ENCODE data around the gene TENM4.

- TF ChIP-seq, protein P1, sequence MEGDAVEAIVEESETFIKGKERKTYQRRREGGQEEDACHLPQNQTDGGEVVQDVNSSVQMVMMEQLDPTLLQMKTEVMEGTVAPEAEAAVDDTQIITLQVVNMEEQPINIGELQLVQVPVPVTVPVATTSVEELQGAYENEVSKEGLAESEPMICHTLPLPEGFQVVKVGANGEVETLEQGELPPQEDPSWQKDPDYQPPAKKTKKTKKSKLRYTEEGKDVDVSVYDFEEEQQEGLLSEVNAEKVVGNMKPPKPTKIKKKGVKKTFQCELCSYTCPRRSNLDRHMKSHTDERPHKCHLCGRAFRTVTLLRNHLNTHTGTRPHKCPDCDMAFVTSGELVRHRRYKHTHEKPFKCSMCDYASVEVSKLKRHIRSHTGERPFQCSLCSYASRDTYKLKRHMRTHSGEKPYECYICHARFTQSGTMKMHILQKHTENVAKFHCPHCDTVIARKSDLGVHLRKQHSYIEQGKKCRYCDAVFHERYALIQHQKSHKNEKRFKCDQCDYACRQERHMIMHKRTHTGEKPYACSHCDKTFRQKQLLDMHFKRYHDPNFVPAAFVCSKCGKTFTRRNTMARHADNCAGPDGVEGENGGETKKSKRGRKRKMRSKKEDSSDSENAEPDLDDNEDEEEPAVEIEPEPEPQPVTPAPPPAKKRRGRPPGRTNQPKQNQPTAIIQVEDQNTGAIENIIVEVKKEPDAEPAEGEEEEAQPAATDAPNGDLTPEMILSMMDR (IDR thresholded peaks at IDR 0.05): no peak
- no peak for TF ChIP-seq POLR2A (IDR thresholded peaks at IDR 0.05)
These were observed 650.0 kb downstream of the TENM4 start for GRCh38 chr11:78790784-78791183.

Data from Peyer's patch (tissue), 4 donors.